DOHH2 (cell line): ENCODE data around the gene NCKAP1.

ENCODE experiments used
- H3F3A ChIP-seq: fragments of 200-600 bp; sonication (generic), shearing (Covaris generic); 2 replicates; pipeline ENCODE4 v1.6.0; 2016; ENCODE audit warnings: antibody characterized with exemption, mild to moderate bottlenecking; ENCODE audit not compliant: control insufficient read depth, insufficient read depth
- H3K27ac ChIP-seq: fragments of 200-600 bp; sonication (generic); 2 replicates; pipeline ENCODE4 v1.5.1; 2014; ENCODE audit warnings: low read depth, mild to moderate bottlenecking, low read length, moderate library complexity
- H3K27me3 ChIP-seq: fragments of 200-600 bp; sonication (generic); 2 replicates; pipeline ENCODE4 v1.6.1; 2014; ENCODE audit warnings: mild to moderate bottlenecking, low read length, mixed read lengths; ENCODE audit not compliant: control insufficient read depth
- H3K36me3 ChIP-seq: fragments of 200-600 bp; sonication (generic); 2 replicates; pipeline ENCODE4 v1.6.1; 2014; ENCODE audit warnings: mild to moderate bottlenecking, low read length, moderate library complexity, mixed read lengths; ENCODE audit not compliant: control insufficient read depth
- H3K4me1 ChIP-seq: fragments of 200-600 bp; sonication (generic); 2 replicates; pipeline ENCODE4 v1.6.1; 2014; ENCODE audit warnings: mild to moderate bottlenecking, low read length, mixed read lengths; ENCODE audit not compliant: control insufficient read depth
- H3K4me2 ChIP-seq: fragments of 200-600 bp; sonication (generic); 2 replicates; pipeline ENCODE4 v1.6.0; 2014; ENCODE audit warnings: mild to moderate bottlenecking, low read length, moderate library complexity
- H3K4me3 ChIP-seq: fragments of 200-600 bp; sonication (generic); 2 replicates; pipeline ENCODE4 v1.5.1; 2014; ENCODE audit warnings: mild to moderate bottlenecking, low read length, mixed read lengths
- H3K79me2 ChIP-seq: fragments of 200-600 bp; sonication (generic); 2 replicates; pipeline ENCODE4 v1.6.1; 2014; ENCODE audit warnings: mild to moderate bottlenecking, low read length, mixed read lengths; ENCODE audit not compliant: control insufficient read depth
- H3K9me2 ChIP-seq: fragments of 200-600 bp; sonication (generic); replicated peaks from 2 replicates; pipeline ENCODE4 v1.6.1; 2014; ENCODE audit warnings: mild to moderate bottlenecking, low read length, mixed read lengths; ENCODE audit not compliant: control insufficient read depth
- H3K9me3 ChIP-seq: fragments of 200-600 bp; sonication (generic); 2 replicates; pipeline ENCODE4 v1.6.1; 2014; ENCODE audit warnings: antibody characterized with exemption, low read length, mixed read lengths; ENCODE audit not compliant: control insufficient read depth, insufficient read depth
- H4K20me1 ChIP-seq: fragments of 200-600 bp; sonication (generic); 2 replicates; pipeline ENCODE4 v1.6.0; 2014; ENCODE audit warnings: low read depth, mild to moderate bottlenecking, antibody characterized with exemption, low read length, moderate library complexity; ENCODE audit not compliant: control insufficient read depth, insufficient read depth
- EZH2phosphoT487 ChIP-seq: fragments of 200-600 bp; sonication (generic); IDR thresholded peaks from 2 replicates; pipeline ENCODE4 v1.6.1; 2017; ENCODE audit warnings: borderline replicate concordance, mild to moderate bottlenecking, antibody characterized with exemption, low read length, moderate library complexity, mixed read lengths
- TF ChIP-seq, protein P1 (sequence below): fragments of 200-600 bp; sonication (generic); IDR thresholded peaks from one replicate; pipeline ENCODE4 v1.5.1; 2014; ENCODE audit warnings: antibody characterized with exemption, mild to moderate bottlenecking, low read depth, low read length; ENCODE audit not compliant: poor library complexity, severe bottlenecking

Gene NCKAP1

DNA sequence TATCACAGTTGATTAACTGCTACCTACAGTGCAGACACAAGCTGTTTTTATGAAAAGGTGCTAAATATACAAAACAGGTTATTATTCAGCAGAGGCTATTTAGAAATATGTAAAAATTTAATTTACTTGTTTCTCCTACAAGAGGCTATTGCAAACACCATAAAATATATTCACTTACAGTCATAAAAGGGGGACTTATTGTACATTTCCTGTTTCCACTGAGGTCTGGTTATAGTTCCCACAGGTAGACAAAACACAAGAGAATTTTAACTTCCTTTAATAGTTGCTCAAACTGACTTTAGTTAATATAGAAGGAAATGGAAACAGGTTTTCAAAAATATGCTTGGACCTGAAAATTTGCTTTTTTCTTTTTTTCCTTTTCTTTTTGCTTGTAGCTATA, 131.8 kb downstream of the NCKAP1 start:
- Histone ChIP-seq H4K20me1 (no peaks in the 10 kb centered on the region), H3K4me1 (peaks cover 13% of the 10 kb centered on the region), H3K4me2 (peak overlapping the region; percentile 26; the same call in 1 of the 2 replicates), H3F3A (no peaks in the 10 kb centered on the region), H3K36me3 (no peaks in the 10 kb centered on the region), H3K27me3 (no peaks in the 10 kb centered on the region), H3K27ac (no peak overlapping the region), H3K9me2 (no peaks in the 10 kb centered on the region), H3K9me3 (no peaks in the 10 kb centered on the region), H3K79me2 (no peaks in the 10 kb centered on the region), H3K4me3 (no peak overlapping the region)
- TF ChIP-seq, protein P1, sequence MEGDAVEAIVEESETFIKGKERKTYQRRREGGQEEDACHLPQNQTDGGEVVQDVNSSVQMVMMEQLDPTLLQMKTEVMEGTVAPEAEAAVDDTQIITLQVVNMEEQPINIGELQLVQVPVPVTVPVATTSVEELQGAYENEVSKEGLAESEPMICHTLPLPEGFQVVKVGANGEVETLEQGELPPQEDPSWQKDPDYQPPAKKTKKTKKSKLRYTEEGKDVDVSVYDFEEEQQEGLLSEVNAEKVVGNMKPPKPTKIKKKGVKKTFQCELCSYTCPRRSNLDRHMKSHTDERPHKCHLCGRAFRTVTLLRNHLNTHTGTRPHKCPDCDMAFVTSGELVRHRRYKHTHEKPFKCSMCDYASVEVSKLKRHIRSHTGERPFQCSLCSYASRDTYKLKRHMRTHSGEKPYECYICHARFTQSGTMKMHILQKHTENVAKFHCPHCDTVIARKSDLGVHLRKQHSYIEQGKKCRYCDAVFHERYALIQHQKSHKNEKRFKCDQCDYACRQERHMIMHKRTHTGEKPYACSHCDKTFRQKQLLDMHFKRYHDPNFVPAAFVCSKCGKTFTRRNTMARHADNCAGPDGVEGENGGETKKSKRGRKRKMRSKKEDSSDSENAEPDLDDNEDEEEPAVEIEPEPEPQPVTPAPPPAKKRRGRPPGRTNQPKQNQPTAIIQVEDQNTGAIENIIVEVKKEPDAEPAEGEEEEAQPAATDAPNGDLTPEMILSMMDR = no peak
- TF ChIP-seq EZH2phosphoT487 = no peak

DNA sequence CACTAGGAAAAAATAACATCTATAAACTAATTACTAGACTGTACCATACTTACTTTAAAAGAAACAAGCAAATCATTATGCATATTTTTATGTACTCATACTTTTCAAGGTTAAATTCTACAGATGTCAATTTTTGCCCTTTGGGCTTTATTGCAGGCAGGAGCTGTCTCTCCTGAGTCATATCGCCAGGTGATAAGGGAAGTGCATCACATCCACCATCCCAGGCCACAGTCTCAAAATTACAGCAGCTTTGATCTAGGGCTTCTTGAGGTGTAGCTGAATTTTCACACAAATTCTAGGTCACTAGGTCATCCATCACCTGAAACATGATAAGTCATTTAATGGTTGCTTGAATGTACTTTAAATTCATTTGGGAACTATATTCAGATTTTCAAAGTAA, 133.4 kb downstream of the NCKAP1 start:
- no peaks in the 10 kb centered on the region for H3K79me2 ChIP-seq
- no peaks in the 10 kb centered on the region for H3F3A ChIP-seq
- no peak for TF ChIP-seq EZH2phosphoT487
- TF ChIP-seq, protein P1 = no peak
- H3K4me1 ChIP-seq = peaks cover 13% of the 10 kb centered on the region
- H3K9me3 ChIP-seq = no peaks in the 10 kb centered on the region
- no peak overlapping the region for H3K4me2 ChIP-seq
- H4K20me1 ChIP-seq = no peaks in the 10 kb centered on the region
- H3K27me3 ChIP-seq = no peaks in the 10 kb centered on the region
- no peak overlapping the region for H3K4me3 ChIP-seq
- H3K27ac ChIP-seq = no peak overlapping the region
- H3K36me3 ChIP-seq = no peaks in the 10 kb centered on the region
- no peaks in the 10 kb centered on the region for H3K9me2 ChIP-seq

DNA sequence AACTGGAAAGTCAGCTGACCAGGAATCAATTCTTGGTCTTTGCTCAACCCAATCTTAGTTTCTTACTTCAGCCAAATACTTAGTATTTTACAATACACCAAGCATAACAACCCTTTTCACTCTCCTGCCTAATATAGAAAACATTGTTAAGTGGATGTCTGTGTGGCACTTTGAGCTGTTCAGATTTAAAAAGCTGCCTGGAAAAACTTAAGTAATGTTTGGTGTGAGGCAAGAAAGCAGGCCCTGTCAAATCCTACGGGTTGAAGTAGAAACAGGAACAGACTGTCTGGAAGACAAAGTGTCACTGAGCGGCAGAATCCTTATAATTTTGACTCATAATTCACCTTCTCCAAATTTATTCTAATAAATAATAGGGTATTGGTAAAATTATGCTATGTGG, 134.7 kb downstream of the NCKAP1 start:
- Histone ChIP-seq H3K36me3 (no peaks in the 10 kb centered on the region), H3K4me1 (peaks cover 13% of the 10 kb centered on the region), H3K4me3 (no peak overlapping the region), H3K27me3 (no peaks in the 10 kb centered on the region), H3K27ac (no peak overlapping the region), H3K79me2 (no peaks in the 10 kb centered on the region), H3K4me2 (no peak overlapping the region), H3K9me3 (no peaks in the 10 kb centered on the region), H3K9me2 (no peaks in the 10 kb centered on the region), H3F3A (no peaks in the 10 kb centered on the region), H4K20me1 (no peaks in the 10 kb centered on the region)
- TF ChIP-seq, protein P1 = no peak
- TF ChIP-seq EZH2phosphoT487 = no peak

DNA sequence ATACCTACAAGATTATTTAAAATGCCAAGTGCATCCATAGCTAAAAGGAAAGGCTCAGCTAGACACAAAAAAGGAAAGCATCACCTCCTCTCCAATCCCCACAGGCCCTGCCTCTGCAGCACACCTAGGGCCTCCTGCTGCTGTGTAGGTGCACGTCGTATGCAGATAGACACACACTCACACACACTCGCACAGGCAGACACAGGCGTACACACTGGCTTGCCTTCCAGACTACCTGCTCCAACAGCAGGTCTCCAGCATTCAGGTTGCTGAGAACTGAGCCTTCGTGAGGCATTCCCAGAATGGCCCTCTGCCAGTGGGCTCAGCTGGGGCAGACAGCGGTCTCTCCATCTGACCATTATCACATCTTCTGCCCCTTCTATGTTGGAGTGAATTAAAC, 136.5 kb downstream of the NCKAP1 start:
- no peak for TF ChIP-seq EZH2phosphoT487
- TF ChIP-seq, protein P1 = no peak
- Histone ChIP-seq H3K9me2 (no peaks in the 10 kb centered on the region), H4K20me1 (no peaks in the 10 kb centered on the region), H3K4me3 (no peak overlapping the region), H3K4me1 (peaks cover 7% of the 10 kb centered on the region), H3F3A (no peaks in the 10 kb centered on the region), H3K36me3 (no peaks in the 10 kb centered on the region), H3K4me2 (no peak overlapping the region), H3K27ac (no peak overlapping the region), H3K27me3 (no peaks in the 10 kb centered on the region), H3K79me2 (no peaks in the 10 kb centered on the region), H3K9me3 (no peaks in the 10 kb centered on the region)
